Measurements from ENCODE around the gene NCKAP5.
"Not testable (repeated sequence)": the region's sequence is repeated elsewhere in the genome, so short reads cannot be mapped to it uniquely, and the experiment has no call there.

NCKAP5 gene

DNA sequence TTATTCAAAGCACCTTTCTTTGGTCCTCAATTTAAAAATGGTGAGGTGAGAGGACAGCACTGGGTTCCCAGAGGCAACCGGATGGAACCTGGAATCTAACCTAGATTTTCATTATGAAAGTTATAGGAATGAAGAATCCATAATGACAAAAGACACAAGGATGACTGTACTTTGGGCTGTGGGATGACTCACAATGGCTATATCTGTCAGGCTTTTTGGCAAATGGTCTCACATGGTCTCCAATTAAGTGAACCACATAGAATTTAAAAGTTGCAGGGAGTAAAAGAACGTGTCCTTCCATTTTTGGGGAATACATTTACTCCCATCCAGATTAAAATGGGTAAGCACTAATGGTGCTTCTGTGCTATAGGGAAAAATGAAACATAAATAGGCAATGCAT is 866.5 kb downstream of the NCKAP5 start:
- H3K27ac ChIP-seq (ENCODE audit: low read length): no peak overlapping the region
- H3K4me1 ChIP-seq (ENCODE audit: control insufficient read depth, insufficient read depth, low read length): no peaks in the 10 kb centered on the region
- H3K9me3 ChIP-seq (ENCODE audit: control insufficient read depth in 2 of 2, low read length in 2 of 2): no peaks in the 10 kb centered on the region
- H3K36me3 ChIP-seq (ENCODE audit: control insufficient read depth in 2 of 2, insufficient read depth in 2 of 2, low read length in 2 of 2): no peaks in the 10 kb centered on the region
- H3K27me3 ChIP-seq (ENCODE audit: control insufficient read depth in 1 of 2, insufficient read depth in 2 of 2, low read length in 2 of 2): no peaks in the 10 kb centered on the region
- no peak overlapping the region for H3K9ac ChIP-seq (ENCODE audit: low read length in 2 of 2)
- H3K4me3 ChIP-seq (ENCODE audit: low read length in 2 of 2): no peak overlapping the region

DNA sequence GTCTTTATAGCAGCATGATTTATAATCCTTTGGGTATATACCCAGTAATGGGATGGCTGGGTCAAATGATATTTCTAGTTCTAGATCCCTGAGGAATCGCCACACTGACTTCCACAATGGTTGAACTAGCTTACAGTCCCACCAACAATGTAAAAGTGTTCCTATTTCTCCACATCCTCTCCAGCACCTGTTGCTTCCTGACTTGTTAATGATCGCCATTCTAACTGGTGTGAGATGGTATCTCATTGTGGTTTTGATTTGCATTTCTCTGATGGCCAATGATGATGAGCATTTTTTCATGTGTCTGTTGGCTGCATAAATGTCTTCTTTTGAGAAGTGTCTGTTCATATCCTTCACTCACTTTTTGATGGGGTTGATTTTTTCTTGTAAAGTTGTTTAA is 868.5 kb downstream of the NCKAP5 start:
- not testable (repeated sequence) for H3K27ac ChIP-seq (ENCODE audit: low read length); H3K4me3 ChIP-seq (ENCODE audit: low read length in 2 of 2); H3K9me3 ChIP-seq (ENCODE audit: control insufficient read depth in 2 of 2, low read length in 2 of 2); H3K4me1 ChIP-seq (ENCODE audit: control insufficient read depth, insufficient read depth, low read length); H3K9ac ChIP-seq (ENCODE audit: low read length in 2 of 2); H3K27me3 ChIP-seq (ENCODE audit: control insufficient read depth in 1 of 2, insufficient read depth in 2 of 2, low read length in 2 of 2); H3K36me3 ChIP-seq (ENCODE audit: control insufficient read depth in 2 of 2, insufficient read depth in 2 of 2, low read length in 2 of 2)

GRCh38 chr2:132698347-132698746 is 869.9 kb downstream of the NCKAP5 start:
- H3K4me1 ChIP-seq (ENCODE audit: control insufficient read depth, insufficient read depth, low read length); H3K9ac ChIP-seq (ENCODE audit: low read length in 2 of 2); H3K9me3 ChIP-seq (ENCODE audit: control insufficient read depth in 2 of 2, low read length in 2 of 2); H3K27me3 ChIP-seq (ENCODE audit: control insufficient read depth in 1 of 2, insufficient read depth in 2 of 2, low read length in 2 of 2); H3K36me3 ChIP-seq (ENCODE audit: control insufficient read depth in 2 of 2, insufficient read depth in 2 of 2, low read length in 2 of 2); H3K27ac ChIP-seq (ENCODE audit: low read length); H3K4me3 ChIP-seq (ENCODE audit: low read length in 2 of 2): not testable (repeated sequence)

GRCh38 chr2:132697556-132698205 is 870.6 kb downstream of the NCKAP5 start:
- Histone ChIP-seq H3K4me3 (ENCODE audit: low read length in 2 of 2) (no peak overlapping the region), H3K36me3 (ENCODE audit: control insufficient read depth in 2 of 2, insufficient read depth in 2 of 2, low read length in 2 of 2) (no peaks in the 10 kb centered on the region), H3K27ac (ENCODE audit: low read length) (no peak overlapping the region), H3K9me3 (ENCODE audit: control insufficient read depth in 2 of 2, low read length in 2 of 2) (no peaks in the 10 kb centered on the region), H3K4me1 (ENCODE audit: control insufficient read depth, insufficient read depth, low read length) (no peaks in the 10 kb centered on the region), H3K27me3 (ENCODE audit: control insufficient read depth in 1 of 2, insufficient read depth in 2 of 2, low read length in 2 of 2) (no peaks in the 10 kb centered on the region), H3K9ac (ENCODE audit: low read length in 2 of 2) (no peak overlapping the region)

DNA sequence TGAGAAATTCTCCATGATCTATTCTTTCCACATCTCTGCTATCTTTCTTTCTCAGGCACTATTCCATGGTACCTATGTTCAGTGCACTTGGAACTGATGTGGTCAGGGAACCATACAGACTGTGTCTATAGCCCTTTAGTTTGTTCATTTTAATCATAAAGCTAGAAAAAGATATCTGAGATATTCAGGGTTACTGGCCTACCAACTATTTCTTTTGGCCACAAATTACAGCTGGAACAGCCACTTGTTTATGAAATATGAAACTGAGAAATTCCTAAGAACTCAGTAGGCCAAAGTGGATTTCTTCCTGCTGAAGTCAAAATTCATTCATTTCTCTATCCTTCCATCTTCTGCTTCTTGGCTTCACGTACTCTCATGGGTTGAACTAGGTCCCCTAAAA is 875.4 kb downstream of the NCKAP5 start:
- Histone ChIP-seq H3K4me1 (ENCODE audit: control insufficient read depth, insufficient read depth, low read length) (peaks cover 3% of the 10 kb centered on the region), H3K9me3 (ENCODE audit: control insufficient read depth in 2 of 2, low read length in 2 of 2) (no peaks in the 10 kb centered on the region), H3K27me3 (ENCODE audit: control insufficient read depth in 1 of 2, insufficient read depth in 2 of 2, low read length in 2 of 2) (no peaks in the 10 kb centered on the region), H3K36me3 (ENCODE audit: control insufficient read depth in 2 of 2, insufficient read depth in 2 of 2, low read length in 2 of 2) (no peaks in the 10 kb centered on the region), H3K27ac (ENCODE audit: low read length) (no peak overlapping the region), H3K9ac (ENCODE audit: low read length in 2 of 2) (no peak overlapping the region), H3K4me3 (ENCODE audit: low read length in 2 of 2) (no peak overlapping the region)

DNA sequence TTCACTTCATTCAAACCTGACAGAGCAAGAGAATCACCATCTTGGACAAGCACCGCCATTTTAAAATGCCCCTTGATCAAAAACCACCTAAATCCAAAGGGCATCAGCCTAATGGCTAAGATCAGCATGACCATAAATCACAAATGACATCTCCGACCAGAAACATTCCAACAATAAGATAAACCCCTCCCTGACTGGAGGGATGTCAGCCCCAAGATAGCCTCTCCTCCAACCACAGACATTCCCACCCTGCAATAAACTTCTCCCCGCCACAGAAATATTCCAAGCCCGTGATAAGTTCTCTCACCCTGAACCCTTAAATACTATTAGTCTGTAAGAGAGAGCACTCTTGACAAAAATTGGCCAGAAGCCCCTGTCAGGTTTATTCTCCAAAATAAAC is 876.7 kb downstream of the NCKAP5 start:
- Histone ChIP-seq H3K27me3 (ENCODE audit: control insufficient read depth in 1 of 2, insufficient read depth in 2 of 2, low read length in 2 of 2) (no peaks in the 10 kb centered on the region), H3K9me3 (ENCODE audit: control insufficient read depth in 2 of 2, low read length in 2 of 2) (no peaks in the 10 kb centered on the region), H3K36me3 (ENCODE audit: control insufficient read depth in 2 of 2, insufficient read depth in 2 of 2, low read length in 2 of 2) (no peaks in the 10 kb centered on the region), H3K9ac (ENCODE audit: low read length in 2 of 2) (no peak overlapping the region), H3K4me1 (ENCODE audit: control insufficient read depth, insufficient read depth, low read length) (peaks cover 3% of the 10 kb centered on the region), H3K4me3 (ENCODE audit: low read length in 2 of 2) (no peak overlapping the region), H3K27ac (ENCODE audit: low read length) (no peak overlapping the region)

- no peaks in the 10 kb centered on the region for H3K27me3 ChIP-seq (ENCODE audit: control insufficient read depth in 1 of 2, insufficient read depth in 2 of 2, low read length in 2 of 2)
- no peak overlapping the region for H3K9ac ChIP-seq (ENCODE audit: low read length in 2 of 2)
- no peak overlapping the region for H3K4me3 ChIP-seq (ENCODE audit: low read length in 2 of 2)
- no peak overlapping the region for H3K27ac ChIP-seq (ENCODE audit: low read length)
- no peaks in the 10 kb centered on the region for H3K9me3 ChIP-seq (ENCODE audit: control insufficient read depth in 2 of 2, low read length in 2 of 2)
- no peaks in the 10 kb centered on the region for H3K36me3 ChIP-seq (ENCODE audit: control insufficient read depth in 2 of 2, insufficient read depth in 2 of 2, low read length in 2 of 2)
- peaks cover 3% of the 10 kb centered on the region for H3K4me1 ChIP-seq (ENCODE audit: control insufficient read depth, insufficient read depth, low read length)
Measured at GRCh38 chr2:132690664-132691303, 877.5 kb downstream of the NCKAP5 start.

- Histone ChIP-seq H3K27ac (ENCODE audit: low read length) (no peak overlapping the region), H3K36me3 (ENCODE audit: control insufficient read depth in 2 of 2, insufficient read depth in 2 of 2, low read length in 2 of 2) (no peaks in the 10 kb centered on the region), H3K9me3 (ENCODE audit: control insufficient read depth in 2 of 2, low read length in 2 of 2) (no peaks in the 10 kb centered on the region), H3K4me3 (ENCODE audit: low read length in 2 of 2) (no peak overlapping the region), H3K9ac (ENCODE audit: low read length in 2 of 2) (no peak overlapping the region), H3K27me3 (ENCODE audit: control insufficient read depth in 1 of 2, insufficient read depth in 2 of 2, low read length in 2 of 2) (no peaks in the 10 kb centered on the region), H3K4me1 (ENCODE audit: control insufficient read depth, insufficient read depth, low read length) (no peaks in the 10 kb centered on the region)
Measured at GRCh38 chr2:132681766-132682165, 886.5 kb downstream of the NCKAP5 start.

GRCh38 chr2:132680544-132680943 is 887.7 kb downstream of the NCKAP5 start:
- H3K4me3 ChIP-seq (ENCODE audit: low read length in 2 of 2): no peak overlapping the region
- H3K27ac ChIP-seq (ENCODE audit: low read length): no peak overlapping the region
- H3K9ac ChIP-seq (ENCODE audit: low read length in 2 of 2): no peak overlapping the region
- H3K27me3 ChIP-seq (ENCODE audit: control insufficient read depth in 1 of 2, insufficient read depth in 2 of 2, low read length in 2 of 2): no peaks in the 10 kb centered on the region
- no peaks in the 10 kb centered on the region for H3K4me1 ChIP-seq (ENCODE audit: control insufficient read depth, insufficient read depth, low read length)
- no peaks in the 10 kb centered on the region for H3K9me3 ChIP-seq (ENCODE audit: control insufficient read depth in 2 of 2, low read length in 2 of 2)
- H3K36me3 ChIP-seq (ENCODE audit: control insufficient read depth in 2 of 2, insufficient read depth in 2 of 2, low read length in 2 of 2): no peaks in the 10 kb centered on the region

- Histone ChIP-seq H3K27me3 (ENCODE audit: control insufficient read depth in 1 of 2, insufficient read depth in 2 of 2, low read length in 2 of 2) (no peaks in the 10 kb centered on the region), H3K9me3 (ENCODE audit: control insufficient read depth in 2 of 2, low read length in 2 of 2) (no peaks in the 10 kb centered on the region), H3K4me3 (ENCODE audit: low read length in 2 of 2) (no peak overlapping the region), H3K4me1 (ENCODE audit: control insufficient read depth, insufficient read depth, low read length) (no peaks in the 10 kb centered on the region), H3K36me3 (ENCODE audit: control insufficient read depth in 2 of 2, insufficient read depth in 2 of 2, low read length in 2 of 2) (no peaks in the 10 kb centered on the region), H3K27ac (ENCODE audit: low read length) (no peak overlapping the region), H3K9ac (ENCODE audit: low read length in 2 of 2) (no peak overlapping the region)
Measured at GRCh38 chr2:132678483-132678882, 889.8 kb downstream of the NCKAP5 start.

GRCh38 chr2:132677661-132678060 is 890.6 kb downstream of the NCKAP5 start:
- Histone ChIP-seq H3K9me3 (ENCODE audit: control insufficient read depth in 2 of 2, low read length in 2 of 2) (no peaks in the 10 kb centered on the region), H3K4me3 (ENCODE audit: low read length in 2 of 2) (no peak overlapping the region), H3K27ac (ENCODE audit: low read length) (no peak overlapping the region), H3K9ac (ENCODE audit: low read length in 2 of 2) (no peak overlapping the region), H3K4me1 (ENCODE audit: control insufficient read depth, insufficient read depth, low read length) (no peaks in the 10 kb centered on the region), H3K36me3 (ENCODE audit: control insufficient read depth in 2 of 2, insufficient read depth in 2 of 2, low read length in 2 of 2) (no peaks in the 10 kb centered on the region), H3K27me3 (ENCODE audit: control insufficient read depth in 1 of 2, insufficient read depth in 2 of 2, low read length in 2 of 2) (no peaks in the 10 kb centered on the region)

Data from stomach smooth muscle (tissue), 2 donors.